DMS79 treated with DMSO at 0.1 percent for 48 hours (cell line): Measurements from ENCODE around the gene ELN.
"Not testable (repeated sequence)": the region's sequence is repeated elsewhere in the genome, so short reads cannot be mapped to it uniquely, and the experiment has no call there.

Experiments
- DNase-seq: peaks from one replicate; lab custom pipeline; 2025; lab: John Stamatoyannopoulos, UW

ELN gene

GRCh38 chr7:74001150-74001494, 26.9 kb upstream of the ELN start:
- no peak for DNase-seq

GRCh38 chr7:74002474-74003017, 25.4 kb upstream of the ELN start:
- DNase-seq = no peak

DNA sequence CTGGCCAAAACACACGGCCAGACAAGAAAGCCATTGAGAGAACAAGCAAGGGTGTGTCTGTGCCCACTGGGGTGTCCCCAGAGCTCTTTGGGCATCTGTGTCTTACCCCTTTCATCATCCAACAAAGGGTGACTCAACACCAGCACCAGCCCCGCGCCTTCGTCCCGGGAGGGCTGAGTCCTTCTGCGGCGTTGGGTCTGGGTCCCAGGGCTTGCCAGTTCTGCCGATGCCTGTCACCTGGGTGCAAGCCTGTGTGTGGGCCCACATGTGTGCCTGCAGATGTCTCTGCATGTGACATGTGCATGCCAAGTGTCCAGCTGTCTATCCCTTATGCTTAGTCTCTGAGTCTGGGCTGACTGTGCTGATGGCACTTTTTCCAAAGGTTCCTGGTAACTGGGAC, 24.4 kb upstream of the ELN start:
- DNase-seq = no peak

DNA sequence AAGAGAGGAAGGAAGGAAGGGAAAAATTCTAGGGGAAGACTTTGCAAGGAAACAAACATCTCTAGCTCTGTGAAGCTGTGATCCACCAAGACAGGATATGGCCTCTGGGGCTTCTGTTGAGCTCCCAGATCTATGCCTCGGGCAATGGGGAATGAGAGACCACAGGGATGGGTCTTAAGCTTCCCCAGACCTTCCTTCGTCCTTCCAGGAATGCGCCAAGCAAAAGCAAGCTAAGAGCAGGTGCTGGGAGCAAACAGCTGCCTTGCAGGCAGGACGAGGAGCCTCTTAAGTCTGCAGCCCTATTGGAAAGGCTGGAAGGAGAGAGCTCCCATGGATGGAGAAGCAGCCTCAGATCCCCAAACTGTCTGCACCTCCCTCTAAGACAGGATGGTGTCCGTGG, 21.9 kb upstream of the ELN start:
- DNase-seq = no peak

GRCh38 chr7:74006451-74007241, 21.3 kb upstream of the ELN start:
- DNase-seq = no peak

DNA sequence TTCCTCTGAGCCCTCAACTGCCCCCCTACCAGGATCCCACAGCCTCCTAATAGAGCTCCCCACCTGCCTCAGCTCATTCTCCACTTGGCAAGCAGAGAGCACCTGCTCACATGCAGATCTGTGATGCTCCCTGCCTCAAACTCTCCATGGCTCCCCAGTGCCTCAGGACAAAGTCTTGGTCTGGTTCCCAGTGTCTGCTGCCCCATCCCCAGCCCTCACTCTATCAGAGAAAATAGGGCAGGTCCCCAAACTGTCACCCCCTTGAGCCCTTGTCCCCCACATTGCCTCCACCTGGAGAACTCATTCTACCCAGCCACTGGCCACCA, 20.8 kb upstream of the ELN start:
- DNase-seq = no peak

DNA sequence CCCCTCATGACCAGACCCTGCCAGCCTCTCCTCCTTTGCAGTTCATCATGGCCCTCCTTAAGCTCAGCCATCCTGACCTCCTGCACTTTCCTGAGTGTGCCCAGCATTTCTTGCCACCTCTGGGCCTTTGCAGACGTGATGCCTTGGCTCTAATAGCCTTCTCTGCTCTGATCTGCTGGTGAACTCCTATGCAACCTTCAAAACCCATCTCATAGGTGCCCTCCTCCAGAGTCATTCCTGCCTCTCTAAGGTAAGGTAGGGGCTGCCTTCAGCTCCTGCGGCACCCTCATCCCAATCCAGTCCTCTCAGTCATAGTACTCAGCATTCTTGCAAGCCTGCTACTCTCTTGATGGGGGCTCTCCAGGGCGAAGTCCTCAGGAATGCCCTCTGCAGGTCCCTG, 19.3 kb upstream of the ELN start:
- DNase-seq = no peak

DNA sequence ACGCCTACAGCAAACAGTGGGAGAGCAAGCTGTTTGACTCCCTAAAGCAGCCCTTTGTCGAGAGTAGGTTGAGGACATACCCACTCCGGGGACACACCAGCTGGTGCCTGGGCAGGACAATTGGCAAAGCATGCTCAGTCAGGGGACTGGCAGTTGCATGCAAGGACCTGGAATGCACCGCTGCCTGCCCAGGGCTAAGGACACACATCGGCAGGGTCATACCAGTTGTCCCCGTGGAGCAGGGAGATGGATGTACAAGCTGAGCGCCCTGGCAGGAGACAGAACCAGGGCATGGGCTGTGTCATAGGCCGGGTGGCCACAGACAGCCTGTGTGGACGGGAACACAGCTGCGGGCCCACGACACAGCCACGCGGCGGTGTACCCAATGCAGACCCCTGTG, 18.3 kb upstream of the ELN start:
- no peak for DNase-seq

GRCh38 chr7:74010407-74010806, 17.6 kb upstream of the ELN start:
- no peak for DNase-seq

DNA sequence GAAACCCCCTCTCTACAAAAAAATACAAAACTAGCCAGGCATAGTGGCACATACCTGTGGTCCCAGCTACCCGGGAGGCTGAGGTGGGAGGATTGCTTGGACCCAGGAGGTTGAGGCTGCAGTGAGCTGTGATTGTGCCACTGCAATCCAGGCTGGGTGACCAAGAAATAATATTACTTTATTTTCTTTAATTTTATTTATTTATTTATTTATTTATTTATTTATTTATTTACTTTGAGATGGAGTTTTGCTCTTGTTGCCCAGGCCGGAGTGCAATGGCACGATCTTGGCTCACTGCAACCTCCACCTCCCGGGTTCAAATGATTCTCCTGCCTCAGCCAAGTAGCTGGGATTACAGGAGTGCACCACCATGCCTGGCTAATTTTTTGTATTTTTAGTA, 16.6 kb upstream of the ELN start:
- DNase-seq = not testable (repeated sequence)

DNA sequence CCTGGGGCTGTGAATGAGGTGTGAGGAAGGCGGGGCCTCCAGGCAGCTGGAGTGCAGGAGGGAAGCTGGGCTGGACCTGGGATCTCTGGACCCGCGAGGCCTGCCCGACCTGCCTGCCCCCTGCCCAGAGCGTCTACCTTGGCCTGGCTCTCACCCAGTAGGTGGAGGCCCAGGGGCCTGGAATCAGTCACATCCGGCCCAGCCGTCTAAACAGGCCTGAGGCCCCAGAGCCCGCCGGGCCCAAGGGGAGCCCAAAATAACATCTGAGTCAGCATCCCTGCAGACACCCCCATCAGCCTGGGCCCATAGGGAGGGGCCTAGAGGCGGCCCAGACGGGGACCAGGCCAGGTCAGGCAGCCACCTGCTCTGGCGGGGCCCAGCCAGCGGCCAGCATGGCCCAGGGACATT, 15.1 kb upstream of the ELN start:
- no peak for DNase-seq

DNA sequence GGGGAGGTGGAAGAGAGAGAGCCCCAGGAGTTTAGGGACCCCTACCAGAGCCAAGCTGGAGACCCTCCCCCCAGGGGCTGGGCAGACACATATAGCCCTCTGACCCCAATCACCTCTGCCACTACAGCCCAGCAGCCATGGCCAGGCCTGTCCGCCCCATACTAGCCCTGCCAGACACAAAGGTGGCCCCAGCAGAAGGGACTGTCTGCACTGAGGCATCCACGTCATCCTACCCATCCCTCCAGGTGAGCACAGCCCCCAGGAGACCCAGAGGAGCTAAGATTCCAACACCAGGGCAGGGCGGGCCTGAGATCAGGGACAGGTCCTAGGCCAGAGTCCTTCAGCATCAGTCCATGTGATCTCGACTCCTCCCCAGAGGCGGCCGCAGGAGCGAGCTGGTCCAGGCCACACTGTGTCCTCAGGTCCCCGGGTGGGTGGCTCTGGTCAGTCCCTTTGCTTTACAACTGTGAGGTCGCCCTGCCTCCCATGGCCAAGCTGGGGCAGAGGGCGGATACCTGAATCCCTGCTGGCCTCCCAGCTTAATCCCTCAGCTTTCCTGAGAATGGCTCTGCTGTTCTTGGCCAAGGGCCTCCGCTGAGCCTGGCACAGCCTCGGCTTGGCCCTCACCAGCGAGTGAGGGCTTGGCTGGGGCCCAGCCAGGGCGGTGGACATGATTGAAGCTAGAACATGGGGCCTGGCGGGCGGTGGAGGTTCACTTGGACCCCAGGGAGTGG, 14.3 kb upstream of the ELN start:
- DNase-seq = no peak

DNA sequence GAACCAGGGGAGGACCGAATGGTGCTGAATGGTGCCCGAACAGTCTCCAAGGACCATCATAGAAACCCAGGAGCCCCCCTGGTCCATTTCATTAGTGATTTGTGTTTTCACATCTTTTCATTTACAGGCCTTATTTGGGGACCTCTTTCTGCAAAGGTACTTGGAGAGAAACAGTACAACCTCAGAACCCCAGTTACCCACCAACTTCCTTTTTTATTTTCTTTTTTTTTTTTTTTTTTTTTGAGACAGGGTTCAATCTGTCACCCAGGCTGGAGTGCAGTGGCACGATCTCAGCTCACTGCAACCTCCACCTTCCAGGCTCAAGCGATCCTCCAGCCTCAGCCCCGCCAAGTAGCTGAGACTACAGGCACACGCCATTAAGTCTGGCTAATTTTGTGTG, 13.0 kb upstream of the ELN start:
- DNase-seq = no peak

GRCh38 chr7:74015670-74016069, 12.3 kb upstream of the ELN start:
- DNase-seq = no peak

- DNase-seq = no peak
Measured at GRCh38 chr7:74017125-74017524, 10.8 kb upstream of the ELN start.

DNA sequence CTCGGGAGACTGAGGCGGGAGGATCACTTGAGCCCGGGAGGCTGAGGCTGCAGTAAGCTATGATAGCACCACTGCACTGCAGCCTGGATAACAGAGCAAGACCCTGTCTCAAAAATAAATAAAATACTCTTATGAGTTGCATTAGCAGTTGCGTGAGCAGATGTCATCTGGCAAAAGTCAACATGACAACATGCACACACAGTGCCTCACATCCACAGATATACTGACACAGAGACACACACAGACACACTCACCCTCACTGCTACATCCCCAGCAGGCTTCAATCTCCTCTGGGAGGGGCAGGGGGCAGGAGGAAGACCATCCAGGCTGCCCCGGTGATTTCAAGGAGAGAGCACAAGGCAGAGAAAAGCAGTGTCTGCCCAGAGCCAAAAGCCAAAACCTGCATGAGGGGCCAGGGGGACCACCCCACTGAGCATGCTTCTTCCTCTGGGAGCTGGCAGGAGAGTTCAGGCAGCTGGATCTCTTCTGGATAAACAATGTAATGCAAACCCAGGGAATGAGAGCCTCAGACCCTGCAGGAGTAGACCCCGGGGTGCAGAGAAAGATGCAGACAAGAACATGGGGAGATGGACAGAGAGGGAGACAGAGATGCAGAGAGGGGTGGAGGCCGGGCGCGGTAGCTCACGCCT, 9.6 kb upstream of the ELN start:
- DNase-seq = no peak

DNA sequence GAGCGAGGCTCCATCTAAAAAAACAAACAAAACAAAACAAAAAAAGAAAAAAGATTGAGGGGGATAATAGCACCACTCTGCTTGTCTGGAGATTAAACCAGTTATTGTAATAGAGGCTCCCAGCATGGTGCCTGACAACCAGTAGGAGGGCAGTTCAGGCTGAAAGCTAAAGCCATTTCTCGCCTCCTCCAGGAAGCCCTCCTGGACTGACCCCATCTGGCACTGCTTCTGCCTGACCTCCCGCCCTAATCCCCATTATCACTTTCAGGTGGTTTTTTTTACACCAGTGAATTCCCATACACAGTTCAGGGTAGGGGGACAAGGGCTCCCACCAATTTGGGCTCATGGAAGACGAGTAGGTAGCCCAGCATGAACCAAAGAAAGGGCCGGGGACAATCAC, 8.8 kb upstream of the ELN start:
- DNase-seq = no peak

DNA sequence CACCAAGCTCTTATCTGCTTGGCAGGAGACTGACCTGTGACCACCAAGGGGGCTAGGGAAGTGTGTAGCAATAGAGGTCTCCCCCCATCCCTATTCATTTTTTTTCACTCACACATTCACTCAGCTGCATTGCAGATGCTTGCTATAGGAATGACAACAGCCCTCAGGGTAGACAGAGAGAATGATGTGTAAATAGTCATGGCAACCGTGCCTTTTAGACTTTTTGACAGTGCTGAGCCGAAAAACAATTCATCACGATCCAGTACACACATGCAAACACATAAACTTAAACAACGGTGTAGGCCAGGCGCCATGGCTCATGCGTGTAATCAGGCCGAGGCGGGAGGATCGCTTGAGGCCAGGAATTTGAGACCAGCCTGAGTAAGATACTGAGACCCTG, 7.6 kb upstream of the ELN start:
- no peak for DNase-seq

- no peak for DNase-seq
Measured at GRCh38 chr7:74021546-74022320, 6.2 kb upstream of the ELN start.

DNA sequence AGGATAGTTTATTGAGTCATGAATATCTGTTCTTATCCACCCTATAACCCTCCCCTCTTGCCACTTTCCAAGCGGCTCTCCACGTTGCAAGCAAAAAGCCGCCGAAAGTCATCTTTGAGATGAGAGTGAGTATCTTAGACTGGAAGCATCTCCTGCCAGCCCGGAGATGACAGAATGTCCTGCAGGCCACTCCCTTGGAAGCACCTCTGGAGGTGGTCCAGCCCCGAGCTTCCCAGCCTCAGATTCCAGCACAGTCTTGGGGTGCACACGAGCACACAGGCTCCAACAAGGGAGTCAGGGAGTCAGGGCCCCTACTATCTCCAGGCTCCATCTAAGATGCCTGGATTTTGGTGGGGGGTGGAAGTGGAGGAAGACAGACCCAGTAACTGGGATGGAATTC, 5.5 kb upstream of the ELN start:
- no peak for DNase-seq

DNA sequence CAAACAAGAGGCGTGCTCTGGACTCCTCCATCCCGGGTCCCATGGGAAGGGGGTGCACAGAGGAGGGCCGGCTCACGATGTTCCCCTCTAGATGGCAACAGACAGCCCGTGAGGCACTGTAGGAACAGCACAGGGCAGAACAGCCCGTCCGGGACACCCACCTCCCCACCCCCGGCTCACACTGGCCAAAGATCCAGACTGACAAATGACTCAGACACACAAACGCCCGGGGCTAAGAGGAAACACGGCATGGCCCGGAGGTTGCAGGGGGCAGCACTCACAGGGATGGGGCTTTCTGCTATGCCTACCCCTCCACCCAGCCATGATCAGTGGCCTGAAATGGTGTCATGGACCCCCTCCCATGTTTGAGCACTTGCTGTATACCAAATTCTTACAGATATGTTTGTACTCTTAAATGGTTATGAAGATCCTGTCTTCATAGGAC, 4.9 kb upstream of the ELN start:
- no peak for DNase-seq

- DNase-seq = no peak
Measured at GRCh38 chr7:74023786-74024185, 4.2 kb upstream of the ELN start.
